IMR-90 (cell line): Measurements from ENCODE around the gene WBP2. TPM values are rescaled to one million over a fixed set of nuclear protein-coding genes. Genes with fewer than 3 reads are reported as not detected.

Source experiments
- ATAC-seq: fragments of 200-7000 bp; cut with Tn5 transposase; 2 replicates; pipeline ENCODE4 v1.9.1; 2020; ENCODE audit warnings: low read depth, mild to moderate bottlenecking, moderate library complexity
- BruUV-seq: library from RNA; stranded (reverse); fragments of 400-500 nt; replicated peaks from 2 replicates; lab custom pipeline; 2021; lab: Mats Ljungman, UMichigan
- CTCF ChIA-PET: fragments of 300-600 bp; formaldehyde crosslinking; extraction: SDS; loops from one replicate; lab custom pipeline; 2021; ENCODE audit warnings: antibody characterized with exemption; lab: Yijun Ruan, JAX
- POLR2A ChIA-PET: fragments of 300-600 bp; sonication (Branson Sonifier 250); formaldehyde crosslinking; loops from one replicate; lab custom pipeline; 2022; ENCODE audit warnings: antibody characterized with exemption; ENCODE audit not compliant: unreplicated experiment; lab: Charles Lee
- DNase-seq: peaks from one replicate; pipeline ENCODE4 v3.0.0; 2013
- H2AFZ ChIP-seq: replicated peaks from 2 replicates; pipeline ENCODE3; 2013; ENCODE audit warnings: low read length, mild to moderate bottlenecking; ENCODE audit not compliant: poor library complexity
- H2AK5ac ChIP-seq: 2 replicates; pipeline ENCODE4 v1.6.1; 2013; ENCODE audit warnings: low read depth, low read length, inconsistent platforms
- H2AK9ac ChIP-seq: replicated peaks from 2 replicates; pipeline ENCODE3; 2013; ENCODE audit warnings: mild to moderate bottlenecking, low read depth, low read length, moderate library complexity; ENCODE audit not compliant: poor library complexity
- H2BK120ac ChIP-seq: 2 replicates; pipeline ENCODE4 v1.6.1; 2013; ENCODE audit warnings: low read depth, low read length, inconsistent platforms
- H2BK15ac ChIP-seq: 3 replicates; pipeline ENCODE4 v1.6.1; 2013; ENCODE audit warnings: low read depth, low read length, inconsistent platforms
- H2BK20ac ChIP-seq: 2 replicates; pipeline ENCODE4 v1.6.1; 2013; ENCODE audit warnings: low read depth, mild to moderate bottlenecking, inconsistent platforms, low read length, moderate library complexity
- H2BK5ac ChIP-seq: 2 replicates; pipeline ENCODE4 v1.6.1; 2013; ENCODE audit warnings: mild to moderate bottlenecking, low read depth, low read length, inconsistent platforms; ENCODE audit not compliant: poor library complexity, severe bottlenecking
- H3K14ac ChIP-seq: replicated peaks from 2 replicates; pipeline ENCODE4 v1.6.1; 2013; ENCODE audit warnings: low read depth, low read length, inconsistent platforms
- H3K18ac ChIP-seq: 2 replicates; pipeline ENCODE4 v1.6.1; 2013; ENCODE audit warnings: low read depth, low read length, control low read depth
- H3K23ac ChIP-seq: 2 replicates; pipeline ENCODE4 v1.6.1; 2013; ENCODE audit warnings: low read depth, low read length, inconsistent platforms
- H3K27ac ChIP-seq: 2 replicates; pipeline ENCODE4 v1.5.1; 2013; ENCODE audit warnings: mild to moderate bottlenecking, control low read depth, low read length; ENCODE audit not compliant: insufficient read depth
- H3K27me3 ChIP-seq: 2 replicates; pipeline ENCODE4 v1.6.1; 2013; ENCODE audit warnings: low read length; ENCODE audit not compliant: control insufficient read depth, insufficient read depth
- H3K36me3 ChIP-seq: 2 replicates; pipeline ENCODE4 v1.6.1; 2013; ENCODE audit warnings: low read length, mixed read lengths; ENCODE audit not compliant: control insufficient read depth, insufficient read depth
- H3K4ac ChIP-seq: 2 replicates; pipeline ENCODE4 v1.6.1; 2013; ENCODE audit warnings: low read depth, low read length, inconsistent platforms
- H3K4me1 ChIP-seq: 2 replicates; pipeline ENCODE4 v1.6.1; 2013; ENCODE audit warnings: low read length, mixed read lengths; ENCODE audit not compliant: control insufficient read depth, insufficient read depth
- H3K4me2 ChIP-seq: 2 replicates; pipeline ENCODE4 v1.6.1; 2013; ENCODE audit warnings: low read depth, mild to moderate bottlenecking, control low read depth, low read length, moderate library complexity
- H3K4me3 ChIP-seq: 2 replicates; pipeline ENCODE4 v1.5.1; 2013; ENCODE audit warnings: low read depth, mild to moderate bottlenecking, control low read depth, low read length, moderate library complexity; ENCODE audit not compliant: insufficient read depth
- H3K56ac ChIP-seq: 2 replicates; pipeline ENCODE4 v1.6.1; 2013; ENCODE audit warnings: low read length, inconsistent platforms; ENCODE audit not compliant: insufficient read depth; ENCODE audit errors: extremely low read depth
- H3K79me1 ChIP-seq, 2 experiments: 2 replicates each; pipeline ENCODE4 v1.6.1; 2013; ENCODE audit warnings: low read length in 2 of 2, inconsistent platforms in 1 of 2, low read depth in 1 of 2
- H3K9ac ChIP-seq: 2 replicates; pipeline ENCODE4 v1.6.1; 2013; ENCODE audit warnings: low read depth, low read length, control low read depth
- H3K9me1 ChIP-seq: 2 replicates; pipeline ENCODE4 v1.6.1; 2013; ENCODE audit warnings: low read length, inconsistent platforms; ENCODE audit not compliant: insufficient read depth
- H3K9me3 ChIP-seq: 2 replicates; pipeline ENCODE4 v1.6.1; 2013; ENCODE audit warnings: low read length; ENCODE audit not compliant: control insufficient read depth, insufficient read depth
- H4K20me1 ChIP-seq: 2 replicates; pipeline ENCODE4 v1.6.1; 2013; ENCODE audit warnings: low read length, inconsistent platforms; ENCODE audit not compliant: insufficient read depth
- H4K5ac ChIP-seq: 2 replicates; pipeline ENCODE4 v1.6.1; 2013; ENCODE audit warnings: mild to moderate bottlenecking, low read depth, low read length, control low read depth
- H4K8ac ChIP-seq, 2 experiments: 2 replicates each; pipeline ENCODE4 v1.6.1; 2013; ENCODE audit warnings: low read depth in 2 of 2, low read length in 2 of 2, control low read depth in 1 of 2, inconsistent platforms in 1 of 2
- H4K91ac ChIP-seq: 2 replicates; pipeline ENCODE4 v1.6.1; 2013; ENCODE audit warnings: low read depth, low read length, inconsistent platforms; ENCODE audit not compliant: insufficient read depth
- RAD21 ChIP-seq: IDR thresholded peaks from 2 replicates; pipeline ENCODE4 v1.6.1; 2012; ENCODE audit warnings: low read length, improper control_type of control experiment
- WGBS, 2 experiments: methylation state at CpG; one replicate each; pipeline versions ENCODE4 v1.1.5 to v1.1.7; 2013; ENCODE audit warnings: missing lambda C conversion rate in 2 of 2; ENCODE audit not compliant: insufficient read length in 1 of 2; ENCODE audit errors: extremely low coverage in 2 of 2; 5-methylcytosine and 5-hydroxymethylcytosine counted together
- dilution Hi-C: fragments of 300-500 bp; cut with HindIII; formaldehyde crosslinking; loops from one replicate; pipeline ENCODE4 v1.14.3; 2018; ENCODE audit warnings: low sequenced_read_pairs; ENCODE audit not compliant: unreplicated experiment
- in situ Hi-C: fragments of 300-500 bp; cut with MboI; formaldehyde crosslinking; loops from 3 replicates; pipeline ENCODE4 v1.14.3; 2019; ENCODE audit warnings: low sequenced_read_pairs, inconsistent platforms, mixed read lengths
- intact Hi-C: fragments of 100-400 bp; cut with micrococcal nuclease; formaldehyde crosslinking; loops from 2 replicates; pipeline ENCODE4 v1.10.0; 2022
- polyA plus RNA-seq, 3 experiments: library from polyadenylated mRNA; depleted of rRNA; stranded (reverse); fragments of >200 nt; gene quantifications; 2 replicates each; pipeline ENCODE4 v1.2.3, GENCODE V29; 2012; ENCODE audit warnings: low replicate concordance in 1 of 3
- total RNA-seq: library from RNA; depleted of rRNA; stranded (reverse); fragments of >200 nt; gene quantifications from 2 replicates; pipeline ENCODE4 v1.2.3, GENCODE V29; 2012

The WBP2 gene
- total and polyA plus RNA-seq, 2 of the 4 experiments (the other 2 are of a cell fraction), result 9.0 to 35.5 TPM

- Histone ChIP-seq H2BK20ac (no peak overlapping the region), H3K79me1 (0 out of 4 replicates have a peak, but pooled peaks cover 0 to 2% of the 10 kb centered on the region in 2 experiments), H4K5ac (no peak overlapping the region), H4K20me1 (no peaks in the 10 kb centered on the region; the same call in 1 of the 2 replicates), H2BK120ac (no peak overlapping the region), H3K9me1 (0 out of 2 replicates have a peak, but pooled peaks cover 4% of the 10 kb centered on the region), H3K14ac (no peak overlapping the region), H3K9me3 (no peaks in the 10 kb centered on the region), H2AFZ (no peak overlapping the region), H3K23ac (no peak overlapping the region), H3K4me2 (no peak overlapping the region), H4K91ac (no peak overlapping the region), H3K27ac (no peak overlapping the region), H3K4me1 (peaks cover 6% of the 10 kb centered on the region), H2AK5ac (no peak overlapping the region; the same call in 1 of the 2 replicates), H3K18ac (no peak overlapping the region), H4K8ac (no peak overlapping the region), H3K36me3 (peaks cover 22% of the 10 kb centered on the region; the same call in 1 of the 2 replicates), H2BK15ac (no peak overlapping the region), H3K4ac (no peak overlapping the region), H3K9ac (no peak overlapping the region), H3K27me3 (no peaks in the 10 kb centered on the region), H3K4me3 (no peak overlapping the region), H3K56ac (no peak overlapping the region), H2AK9ac (no peak overlapping the region), H2BK5ac (no peak overlapping the region)
- dilution Hi-C loops (no loop called here), in situ Hi-C loops (no loop called here), intact Hi-C loops (no loop called here)
- no peak for TF ChIP-seq RAD21
- ATAC-seq (no peak), DNase-seq (no peak)
- BruUV-seq, result no TSS peak
- ChIA-PET CTCF (interaction anchor here (1.0 kb wide), 1 partner anchor 13 kb away, joined by 3 read pairs; no protein-coding TSS in a partner anchor), POLR2A (no interaction called here)
- no CpG with 5 or more reads among the region's 22 CpGs for WGBS, 2 experiments
Observed at GRCh38 chr17:75842963-75843576, 12.1 kb downstream of the WBP2 start.
